KBM-7 (cell line): Measurements from ENCODE around the gene GNPTAB.

ENCODE experiments used
- DNase-seq: peaks from one replicate; pipeline ENCODE4 v3.0.0-alpha.2; 2015
- in situ Hi-C: fragments of 300-500 bp; cut with MboI; formaldehyde crosslinking; loops from 2 replicates; pipeline ENCODE4 v1.14.3; 2020; ENCODE audit warnings: low sequenced_read_pairs, low pct_unique_long_range_greater_than_20kb, mixed read lengths

Gene GNPTAB

GRCh38 chr12:101713059-101713682 is 117.6 kb downstream of the GNPTAB start:
- DNase-seq = no peak
- in situ Hi-C loops = no loop called here

DNA sequence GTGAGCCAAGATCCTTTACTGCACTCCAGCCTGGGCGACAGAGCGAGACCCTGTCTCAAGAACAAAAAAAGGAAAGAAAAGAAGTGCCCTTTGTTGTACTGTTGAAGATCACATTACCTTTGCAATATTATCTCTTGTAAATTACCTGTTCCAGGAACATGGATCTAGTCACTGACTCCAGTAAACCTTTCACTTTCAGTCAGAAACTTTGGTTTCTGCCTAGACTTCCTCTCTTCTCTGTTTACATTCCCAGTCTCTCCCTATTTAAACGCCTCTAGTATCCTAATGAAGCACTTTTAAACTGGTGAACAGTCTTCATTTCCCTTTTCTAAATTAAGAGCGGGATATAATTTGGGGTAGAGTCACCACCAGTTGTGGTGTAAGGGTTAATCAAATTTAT is 120.5 kb downstream of the GNPTAB start:
- no peak for DNase-seq
- in situ Hi-C loops = no loop called here

- no peak for DNase-seq
- in situ Hi-C loops = no loop called here
Measured at GRCh38 chr12:101707131-101707782, 123.5 kb downstream of the GNPTAB start.

GRCh38 chr12:101706403-101706802 is 124.4 kb downstream of the GNPTAB start:
- DNase-seq = no peak
- in situ Hi-C loops = no loop called here

GRCh38 chr12:101703487-101703886 is 127.3 kb downstream of the GNPTAB start:
- in situ Hi-C loops = no loop called here
- DNase-seq = no peak

GRCh38 chr12:101700299-101700820 is 130.4 kb downstream of the GNPTAB start:
- no peak for DNase-seq
- in situ Hi-C loops = no loop called here

DNA sequence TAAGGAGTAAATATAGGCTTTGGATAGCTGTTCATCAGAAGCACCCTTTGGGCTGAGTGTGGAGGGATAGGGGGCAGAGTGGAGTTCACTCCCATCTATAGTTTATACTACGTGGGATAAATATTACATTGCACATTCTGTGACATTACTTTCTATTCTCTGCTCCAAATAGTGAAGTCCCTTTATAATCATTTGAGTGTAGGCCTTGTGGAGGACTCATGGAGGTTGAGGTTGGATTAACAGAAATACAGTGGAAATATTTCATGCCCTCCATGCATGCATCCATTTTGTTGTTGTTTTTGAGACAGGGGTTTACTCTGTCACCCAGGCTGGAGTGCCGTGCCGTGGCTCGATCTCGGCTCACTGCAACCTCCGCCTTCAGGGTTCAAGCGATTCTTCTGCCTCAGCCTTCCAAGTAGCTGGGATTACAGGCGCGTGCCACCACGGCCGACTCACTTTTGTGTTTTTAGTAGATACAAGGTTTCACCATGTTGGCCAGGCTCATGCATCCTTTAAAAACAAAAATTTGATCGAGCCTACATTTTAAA is 131.9 kb downstream of the GNPTAB start:
- DNase-seq = no peak
- in situ Hi-C loops = no loop called here

GRCh38 chr12:101697930-101698799 is 132.6 kb downstream of the GNPTAB start:
- in situ Hi-C loops = no loop called here
- DNase-seq = peak; percentile 63

GRCh38 chr12:101697197-101697929 is 133.4 kb downstream of the GNPTAB start, which contains the start of gene CHPT1:
TSS of gene CHPT1 (plus strand) at chr12:101697640. CDS start at chr12:101697862, 222 bp downstream.
- in situ Hi-C loops = no loop called here
- DNase-seq = peak; percentile 73

DNA sequence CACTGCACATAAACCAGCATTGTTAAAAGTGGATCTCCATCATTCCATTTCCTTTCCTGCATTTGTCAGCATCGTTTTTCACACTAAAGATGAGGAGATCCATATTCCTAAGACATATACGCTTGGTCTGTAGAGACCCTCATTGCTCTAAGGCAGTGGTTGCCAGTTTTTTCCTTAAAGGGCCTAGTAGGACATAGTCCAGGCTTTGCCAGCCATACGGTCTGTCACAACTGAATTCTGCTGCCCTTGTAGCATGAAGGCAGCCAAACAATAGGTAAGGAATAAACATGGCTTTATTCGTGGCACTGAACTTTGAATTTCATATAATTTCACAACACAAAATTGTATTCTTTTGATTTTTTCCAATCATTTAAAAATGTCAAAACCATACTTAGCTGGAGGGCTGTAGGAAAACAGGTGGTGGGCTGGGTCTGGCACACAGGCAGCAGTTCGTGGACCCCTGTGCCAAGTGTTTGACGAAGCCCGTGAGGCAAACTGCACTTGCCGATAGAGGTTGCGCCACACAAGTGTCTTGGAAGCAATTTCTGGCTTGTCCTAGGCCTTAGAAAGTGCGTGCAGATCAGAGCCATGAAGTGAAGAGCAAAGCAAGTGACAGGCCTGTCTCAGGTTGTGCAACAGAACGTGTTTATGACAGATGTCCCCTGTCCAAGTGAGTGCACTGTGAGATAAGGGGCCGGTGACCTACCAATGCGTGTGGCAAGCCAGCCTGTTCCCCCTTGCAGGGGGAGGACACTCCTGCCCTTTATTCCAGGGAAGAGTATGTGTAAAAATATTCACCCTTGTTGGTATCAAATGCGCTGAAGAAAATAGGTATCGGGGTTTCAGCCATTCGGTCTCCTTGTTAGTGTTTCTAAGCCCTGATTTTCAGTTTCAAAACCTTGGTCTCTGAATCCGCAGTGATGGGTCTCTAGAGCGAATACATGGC is 134.2 kb downstream of the GNPTAB start:
- in situ Hi-C loops = no loop called here
- peak; percentile 79 for DNase-seq

DNA sequence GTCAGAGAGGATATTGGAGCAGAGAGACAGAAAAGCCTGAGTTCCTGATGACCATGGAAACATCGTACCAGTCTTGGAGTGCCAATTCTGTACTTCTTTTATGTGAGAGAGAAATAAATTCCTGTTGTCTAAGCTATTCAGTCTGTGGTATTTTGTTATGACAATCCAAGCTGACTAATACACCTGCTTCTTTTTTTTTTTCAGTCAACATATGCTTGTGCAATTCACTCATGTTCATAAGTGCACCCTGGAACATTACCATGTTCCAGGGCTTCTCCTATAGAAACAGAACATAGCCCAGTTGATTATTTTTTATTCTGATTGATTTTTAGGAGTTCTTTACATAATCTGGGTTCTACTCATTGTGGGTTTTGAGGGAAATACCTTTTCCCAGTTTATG is 135.1 kb downstream of the GNPTAB start:
- no peak for DNase-seq
- in situ Hi-C loops = no loop called here
